Stomach smooth muscle (tissue), 2 donors: ENCODE measurements around the gene TSPAN18.

Experiments used
- H3K27ac ChIP-seq: one replicate; pipeline ENCODE4 v1.7.0; 2013; ENCODE audit warnings: mild to moderate bottlenecking, low read length, inconsistent platforms
- H3K27me3 ChIP-seq, 2 donors: one replicate each; pipeline ENCODE4 v1.7.0; 2013; ENCODE audit warnings: low read length in 2 of 2; ENCODE audit not compliant: insufficient read depth in 2 of 2, control insufficient read depth in 1 of 2
- H3K36me3 ChIP-seq, 2 donors: one replicate each; pipeline ENCODE4 v1.7.0; 2013; ENCODE audit warnings: low read length in 2 of 2; ENCODE audit not compliant: control insufficient read depth in 2 of 2, insufficient read depth in 2 of 2
- H3K4me1 ChIP-seq: one replicate; pipeline ENCODE4 v1.7.0; 2013; ENCODE audit warnings: low read length; ENCODE audit not compliant: control insufficient read depth, insufficient read depth
- H3K4me3 ChIP-seq, 2 donors: one replicate each; pipeline ENCODE4 v1.7.0; 2013; ENCODE audit warnings: low read length in 2 of 2
- H3K9ac ChIP-seq, 2 donors: one replicate each; pipeline ENCODE4 v1.7.0; 2013; ENCODE audit warnings: low read length in 2 of 2, mild to moderate bottlenecking in 1 of 2
- H3K9me3 ChIP-seq, 2 donors: one replicate each; pipeline ENCODE4 v1.7.0; 2013; ENCODE audit warnings: low read length in 2 of 2; ENCODE audit not compliant: control insufficient read depth in 2 of 2
- donor health status: healthy.
- donor health status: Pancreatic carcinoma.

The TSPAN18 gene

DNA sequence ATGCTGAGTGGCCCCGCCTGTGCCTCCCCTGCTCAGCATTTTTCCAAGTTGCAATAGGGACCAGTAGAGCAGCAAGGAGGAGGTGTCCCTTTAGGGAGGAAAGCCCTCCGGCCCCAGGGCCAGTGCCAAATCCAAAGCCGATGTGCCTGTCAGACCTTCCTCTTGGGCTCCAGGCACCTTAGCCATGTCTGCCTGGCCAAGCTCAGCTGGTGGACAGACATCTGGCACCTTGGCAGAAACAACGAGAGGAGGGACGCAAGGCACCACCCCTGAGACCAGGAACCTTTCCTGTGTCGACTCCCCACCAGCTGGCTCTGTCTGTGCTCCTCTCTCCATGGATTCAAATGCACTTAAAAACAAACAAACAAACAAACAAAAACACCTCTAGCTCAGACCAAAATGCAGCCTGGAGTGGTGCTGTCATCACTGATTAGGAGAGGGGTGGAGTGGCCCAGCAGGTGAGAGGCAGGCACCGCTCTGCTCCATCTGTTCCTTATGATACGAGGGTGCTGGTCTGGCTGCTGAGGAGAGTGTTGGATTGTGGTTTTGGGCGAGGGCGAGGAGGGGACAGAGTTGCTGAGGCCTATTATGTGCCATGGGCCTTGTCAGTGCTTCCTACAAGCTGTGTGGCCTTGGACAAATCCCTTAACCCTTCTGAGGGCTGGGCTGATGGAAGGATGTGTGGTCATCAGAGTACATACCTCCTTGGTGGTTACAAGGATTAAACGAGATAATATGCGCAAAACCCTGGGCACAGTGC, 177.7 kb downstream of the TSPAN18 start:
- H3K36me3 ChIP-seq: peaks cover 0 to 7% of the 10 kb centered on the region in 2 donors
- H3K9ac ChIP-seq: peak overlapping the region in 1 of 2 donors; percentile 5
- H3K4me3 ChIP-seq: no peak overlapping the region
- H3K27ac ChIP-seq: no peak overlapping the region
- H3K4me1 ChIP-seq: peaks cover 9% of the 10 kb centered on the region
- H3K27me3 ChIP-seq: no peaks in the 10 kb centered on the region
- no peaks in the 10 kb centered on the region for H3K9me3 ChIP-seq

DNA sequence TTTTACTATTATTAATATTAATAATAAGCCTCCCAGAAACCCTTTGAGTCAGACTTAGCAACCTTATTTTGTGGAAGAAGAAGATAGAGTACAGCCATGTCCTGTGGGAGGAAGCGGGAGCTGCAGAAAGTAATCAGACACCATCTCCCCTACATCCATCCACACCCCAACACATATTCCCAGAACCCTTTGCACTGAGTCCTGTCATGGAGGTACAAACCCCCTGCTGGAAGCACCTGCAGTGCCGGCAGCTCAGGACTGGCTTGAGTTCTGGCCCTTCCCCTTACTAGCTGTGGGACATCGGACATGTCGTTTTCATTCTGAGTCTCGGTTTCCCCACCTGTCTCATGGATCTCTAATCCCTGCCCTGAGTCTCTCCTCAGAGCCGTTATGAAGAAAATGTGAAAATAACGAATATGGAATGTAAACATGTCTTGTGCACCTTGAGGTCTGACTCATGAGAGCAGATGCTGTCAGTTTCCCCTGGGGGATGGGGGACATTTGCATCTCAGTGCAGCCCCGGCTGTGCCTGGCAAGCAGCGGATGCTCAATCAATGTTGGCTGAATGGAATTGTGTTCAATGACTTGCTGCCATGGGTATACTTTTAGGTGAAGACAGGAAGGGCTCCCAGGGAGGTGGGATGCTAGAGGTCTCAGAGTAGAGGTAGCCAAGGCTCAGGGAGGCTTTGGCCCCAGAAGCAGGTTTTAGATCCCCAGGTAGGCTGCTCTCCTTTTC, 178.5 kb downstream of the TSPAN18 start:
- H3K27ac ChIP-seq: no peak overlapping the region
- no peaks in the 10 kb centered on the region for H3K9me3 ChIP-seq
- peaks cover 6 to 11% of the 10 kb centered on the region in 2 donors for H3K36me3 ChIP-seq
- H3K27me3 ChIP-seq: no peaks in the 10 kb centered on the region
- no peak overlapping the region for H3K9ac ChIP-seq
- peaks cover 9% of the 10 kb centered on the region for H3K4me1 ChIP-seq
- no peak overlapping the region for H3K4me3 ChIP-seq

DNA sequence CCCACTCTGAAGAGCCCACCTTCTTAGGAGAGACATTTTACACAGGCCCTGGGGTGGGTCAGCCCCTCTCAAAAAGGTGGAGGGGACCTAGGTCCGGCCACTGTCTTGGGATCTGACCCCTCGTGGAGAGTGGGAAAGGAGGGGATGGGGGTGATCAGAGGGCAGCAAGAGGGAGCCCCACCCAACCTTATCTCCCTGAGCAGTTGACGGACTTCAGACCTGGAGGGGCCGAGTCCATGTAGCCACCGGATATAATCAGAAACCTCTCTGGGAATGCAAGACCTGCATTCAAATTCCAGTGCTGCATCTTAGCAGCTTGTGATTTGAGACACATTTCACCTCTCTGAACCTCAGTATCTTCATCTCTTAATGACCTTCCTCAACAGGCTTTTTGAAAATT, 179.9 kb downstream of the TSPAN18 start:
- Histone ChIP-seq H3K36me3 (peaks cover 7 to 8% of the 10 kb centered on the region in 2 donors), H3K4me1 (peaks cover 20% of the 10 kb centered on the region), H3K9ac (no peak overlapping the region), H3K9me3 (no peaks in the 10 kb centered on the region), H3K27me3 (no peaks in the 10 kb centered on the region), H3K27ac (no peak overlapping the region), H3K4me3 (no peak overlapping the region)

DNA sequence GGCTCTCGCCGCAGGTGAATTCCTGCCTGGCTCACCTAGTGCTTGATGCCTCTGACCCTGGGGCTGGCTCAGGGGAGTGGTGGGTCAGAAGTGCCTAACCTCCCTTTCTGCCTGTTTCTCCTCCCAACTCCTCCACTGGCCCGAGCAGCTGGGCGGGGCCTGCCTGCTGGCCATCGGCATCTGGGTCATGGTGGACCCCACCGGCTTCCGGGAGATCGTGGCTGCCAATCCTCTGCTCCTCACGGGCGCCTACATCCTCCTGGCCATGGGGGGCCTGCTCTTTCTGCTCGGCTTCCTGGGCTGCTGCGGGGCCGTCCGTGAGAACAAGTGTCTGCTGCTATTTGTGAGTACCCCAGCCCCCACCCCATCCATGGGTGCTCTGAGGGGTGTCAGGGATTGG, 182.8 kb downstream of the TSPAN18 start:
- no peak overlapping the region for H3K27ac ChIP-seq

DNA sequence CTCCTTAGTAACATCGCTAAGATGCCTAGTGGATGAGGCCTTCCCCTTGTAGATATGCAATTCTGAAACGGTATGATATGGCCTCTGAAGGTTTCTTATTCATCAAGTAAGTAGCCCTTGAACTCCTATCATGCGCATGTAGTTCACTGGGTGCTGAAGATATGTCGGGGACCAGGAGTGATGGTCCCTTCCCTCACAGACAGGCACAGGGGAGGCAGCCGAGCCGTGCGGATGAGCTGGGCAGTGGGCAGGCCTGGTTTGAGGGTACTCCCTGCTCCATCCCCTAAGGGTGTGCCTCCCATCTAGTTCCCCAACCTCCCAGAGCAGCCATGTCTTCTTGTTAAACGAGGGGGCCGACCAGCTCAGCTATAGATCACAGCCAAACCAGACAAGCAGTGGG, 183.8 kb downstream of the TSPAN18 start:
- no peaks in the 10 kb centered on the region for H3K27me3 ChIP-seq
- peak overlapping the region; percentile 24 for H3K27ac ChIP-seq
- H3K4me3 ChIP-seq: no peak overlapping the region
- peaks cover 12 to 13% of the 10 kb centered on the region in 2 donors for H3K36me3 ChIP-seq
- H3K4me1 ChIP-seq: peaks cover 12% of the 10 kb centered on the region
- peak overlapping the region in 1 of 2 donors; percentile 51 for H3K9ac ChIP-seq
- no peaks in the 10 kb centered on the region for H3K9me3 ChIP-seq

More for the DNA sequence above, 182.8 kb downstream of the TSPAN18 start:
- Histone ChIP-seq H3K4me3 (no peak overlapping the region), H3K4me1 (peaks cover 15% of the 10 kb centered on the region), H3K27me3 (no peaks in the 10 kb centered on the region), H3K9me3 (no peaks in the 10 kb centered on the region), H3K9ac (no peak overlapping the region), H3K36me3 (peaks cover 8 to 12% of the 10 kb centered on the region in 2 donors)

DNA sequence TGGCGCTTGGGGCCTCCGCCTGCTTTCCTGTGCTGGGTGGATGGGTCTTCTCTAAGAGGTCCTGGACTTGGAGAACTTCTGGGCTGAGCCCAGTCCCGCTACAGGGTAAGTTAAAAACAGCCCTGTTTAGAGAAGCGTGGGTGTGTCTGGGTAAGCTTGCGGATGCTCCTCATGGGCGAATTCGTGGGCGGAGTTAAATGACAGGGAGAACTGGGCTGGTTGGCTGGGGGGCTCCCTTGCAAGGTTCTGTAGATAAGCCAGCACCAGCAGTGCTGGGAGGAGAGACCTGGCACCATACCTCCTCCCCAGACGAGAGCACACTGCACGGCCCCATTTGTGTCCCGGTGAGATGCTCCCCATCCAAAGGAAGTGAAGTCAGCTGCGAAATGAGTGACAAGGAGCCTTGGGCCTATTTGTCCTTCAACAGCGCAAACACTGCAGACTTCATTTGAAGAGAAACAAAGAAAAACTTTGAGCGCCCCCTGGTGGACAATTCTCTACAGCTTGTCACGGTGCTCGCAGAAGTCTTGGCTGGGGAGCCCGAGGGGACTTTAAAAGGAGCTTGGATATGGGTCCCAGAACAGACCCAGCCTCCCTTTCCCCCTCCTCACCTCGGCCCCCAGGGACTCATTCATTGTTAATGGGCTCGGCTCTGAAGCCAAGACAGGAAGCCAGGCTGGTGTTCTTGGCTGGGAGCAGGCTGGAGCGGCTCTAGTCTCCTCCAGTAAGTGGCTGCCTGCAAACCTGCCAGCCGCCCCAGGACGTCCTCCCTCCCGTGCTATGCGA, 184.5 kb downstream of the TSPAN18 start:
- peaks cover 12% of the 10 kb centered on the region for H3K4me1 ChIP-seq
- peaks cover 12 to 16% of the 10 kb centered on the region in 2 donors for H3K36me3 ChIP-seq
- peak overlapping the region in 1 of 2 donors; percentile 51 for H3K9ac ChIP-seq
- no peak overlapping the region for H3K4me3 ChIP-seq
- H3K9me3 ChIP-seq: no peaks in the 10 kb centered on the region
- H3K27me3 ChIP-seq: no peaks in the 10 kb centered on the region
- peak overlapping the region; percentile 24 for H3K27ac ChIP-seq

DNA sequence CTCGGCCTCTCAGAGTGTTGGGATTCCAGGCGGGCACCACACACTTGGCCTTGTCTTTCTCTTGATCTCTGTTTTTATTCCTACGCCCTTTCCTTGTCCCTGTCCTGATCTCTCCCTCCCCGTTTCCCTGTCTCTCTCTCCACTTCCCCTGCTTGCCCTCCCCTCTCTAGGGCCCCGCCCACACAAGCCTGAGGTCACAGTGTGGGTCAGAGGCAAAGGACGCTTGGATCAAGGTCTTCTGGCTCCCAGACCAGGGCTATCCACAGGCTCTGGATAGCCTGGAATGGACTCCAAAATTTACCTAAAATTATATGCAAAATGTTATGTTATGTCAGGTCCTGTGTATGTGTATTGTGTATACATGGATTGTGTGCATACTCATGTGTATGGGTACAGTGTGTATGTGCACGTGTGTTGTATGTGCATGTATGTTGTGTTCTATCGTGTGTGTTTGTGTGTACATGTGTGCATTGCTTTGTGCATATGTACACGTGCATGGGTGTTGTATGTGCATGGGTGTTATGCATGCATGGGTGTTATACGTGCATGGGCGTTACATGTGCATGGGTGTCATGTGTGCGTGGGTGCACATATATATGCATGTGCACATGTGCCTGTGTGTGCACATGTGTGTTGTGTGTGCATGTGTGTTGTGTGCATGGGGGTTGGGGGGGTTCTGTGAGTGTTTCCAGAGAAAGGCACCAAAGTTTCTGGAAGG, 185.7 kb downstream of the TSPAN18 start:
- peaks cover 12% of the 10 kb centered on the region for H3K4me1 ChIP-seq
- H3K4me3 ChIP-seq: no peak overlapping the region
- no peak overlapping the region for H3K27ac ChIP-seq
- H3K27me3 ChIP-seq: no peaks in the 10 kb centered on the region
- H3K36me3 ChIP-seq: peaks cover 18 to 21% of the 10 kb centered on the region in 2 donors
- no peak overlapping the region for H3K9ac ChIP-seq
- H3K9me3 ChIP-seq: no peaks in the 10 kb centered on the region

DNA sequence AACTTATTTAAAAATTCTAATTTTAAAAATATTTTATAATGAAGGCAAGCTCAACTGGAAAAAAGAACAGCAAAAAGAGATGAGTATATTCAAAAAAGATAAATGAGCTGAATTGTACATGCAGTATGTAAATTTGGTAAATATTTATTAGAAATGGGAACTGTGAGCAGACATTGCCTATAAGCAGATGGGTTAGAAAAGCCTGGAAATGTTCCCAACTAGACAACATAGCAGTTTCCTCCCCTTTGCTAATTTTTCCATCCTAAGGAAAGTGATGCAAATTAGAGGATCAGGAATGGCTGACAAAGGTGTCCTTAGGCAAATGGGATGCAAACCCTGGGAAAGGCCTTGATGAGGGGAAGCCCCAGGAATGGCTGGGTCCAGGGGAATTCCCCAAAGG, 186.7 kb downstream of the TSPAN18 start:
- Histone ChIP-seq H3K27ac (no peak overlapping the region), H3K4me1 (peaks cover 12% of the 10 kb centered on the region), H3K27me3 (no peaks in the 10 kb centered on the region), H3K36me3 (peaks cover 18 to 20% of the 10 kb centered on the region in 2 donors), H3K9me3 (no peaks in the 10 kb centered on the region), H3K9ac (no peak overlapping the region), H3K4me3 (no peak overlapping the region)

DNA sequence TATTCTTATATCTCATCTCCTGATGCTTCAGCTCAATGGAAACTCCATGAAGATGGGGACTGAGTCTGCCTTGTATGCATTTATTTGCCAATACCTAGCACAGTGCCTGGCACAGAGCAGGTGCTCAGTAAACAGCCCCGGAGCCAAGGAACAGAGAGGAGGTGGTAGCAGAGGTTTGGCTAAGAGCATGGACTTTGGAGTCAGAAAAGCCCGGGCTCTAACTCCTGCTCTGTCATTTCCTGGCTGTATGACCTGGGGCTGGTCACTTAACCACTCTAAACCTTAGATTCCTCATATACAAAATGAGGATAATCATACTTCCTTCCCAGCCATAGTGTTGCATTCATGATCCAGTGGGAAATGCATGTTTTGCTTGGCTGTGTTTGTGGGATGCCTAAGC, 187.3 kb downstream of the TSPAN18 start:
- no peak overlapping the region for H3K27ac ChIP-seq
- no peaks in the 10 kb centered on the region for H3K27me3 ChIP-seq
- no peak overlapping the region for H3K9ac ChIP-seq
- H3K9me3 ChIP-seq: no peaks in the 10 kb centered on the region
- H3K4me1 ChIP-seq: peaks cover 12% of the 10 kb centered on the region
- H3K4me3 ChIP-seq: no peak overlapping the region
- peaks cover 19 to 21% of the 10 kb centered on the region in 2 donors for H3K36me3 ChIP-seq

DNA sequence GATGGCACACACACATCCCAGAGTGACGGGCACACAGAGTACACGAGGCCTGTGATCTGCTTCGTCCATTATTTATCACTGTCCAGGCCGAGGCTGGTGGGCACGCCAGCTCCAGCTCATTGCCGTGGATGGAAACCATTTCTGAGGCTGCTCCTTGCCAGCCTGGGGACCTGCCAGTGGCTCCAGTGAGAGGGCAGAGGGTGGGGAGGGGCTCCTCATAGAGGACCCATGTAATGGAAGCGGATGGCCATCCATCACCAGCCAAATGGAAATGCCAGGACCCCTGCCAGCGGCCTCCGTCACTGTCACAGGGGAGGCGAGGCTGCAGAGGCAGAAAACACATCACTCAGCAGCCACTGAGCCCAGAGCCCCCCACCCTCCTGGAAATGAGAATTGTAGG, 188.2 kb downstream of the TSPAN18 start:
- Histone ChIP-seq H3K36me3 (peaks cover 25 to 27% of the 10 kb centered on the region in 2 donors), H3K27me3 (no peaks in the 10 kb centered on the region), H3K9ac (no peak overlapping the region), H3K9me3 (no peaks in the 10 kb centered on the region), H3K27ac (no peak overlapping the region), H3K4me1 (peaks cover 12% of the 10 kb centered on the region), H3K4me3 (no peak overlapping the region)
